ENCODE measurements around the gene ITM2C. TPM values are rescaled to one million over a fixed set of nuclear protein-coding genes. Genes with fewer than 3 reads are reported as not detected.

The ITM2C gene
- total and polyA plus RNA-seq, 2 of the 13 experiments (the other 11 are each of a cell fraction or from before 2014, with no cell fraction given): 70.5 to 270 TPM

DNA sequence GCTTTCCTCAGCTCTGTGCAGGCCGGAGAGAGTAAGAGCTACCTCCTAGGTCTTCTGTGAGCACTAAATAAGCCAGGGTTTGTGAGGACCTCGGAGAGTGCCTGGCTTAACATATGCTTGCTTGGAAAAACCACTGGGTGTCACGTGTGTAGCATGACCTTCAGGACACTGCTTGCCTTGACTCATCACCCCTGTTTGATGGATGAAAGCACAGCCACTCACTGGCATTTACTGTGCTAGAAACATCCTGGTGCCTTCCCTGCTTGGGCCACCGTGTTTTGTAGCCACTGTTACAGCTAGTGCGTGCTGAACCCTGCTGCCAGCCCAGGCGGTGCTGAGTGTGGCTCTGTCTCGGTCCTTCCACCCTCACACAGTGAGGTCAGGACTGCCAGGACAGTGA is 34.8 kb upstream of the ITM2C start:
- H3K79me2 ChIP-seq (ENCODE audit: insufficient read depth, low read length): no peaks in the 10 kb centered on the region
- no TSS peak for BruUV-seq (replicated peaks)
- ATAC-seq (peak; percentile 17), DNase-seq (ENCODE audit: low spot score) (no peak), FAIRE-seq (no peak)
- in situ Hi-C loops (cut with HindIII; ENCODE audit: extremely low pct_ligation_motif_present, low pct_unique_long_range_greater_than_20kb) (no loop called here), intact Hi-C loops (cut with micrococcal nuclease; ENCODE audit: unreplicated experiment) (no loop called here)
- 47% methylated on average over 6 of the region's 7 CpGs for WGBS (ENCODE audit: low lambda C conversion rate)
- H2AFZ ChIP-seq (ENCODE audit: low read length): no peak overlapping the region
- CTCF ChIA-PET (ENCODE audit: low intra/inter-chr PET ratio, low total read pairs): no interaction called here
- TF ChIP-seq GLMP (CRISPR knock-in tag; IDR thresholded peaks at IDR 0.05; ENCODE audit: borderline replicate concordance) (no peak), ZNF451 (CRISPR knock-in tag; IDR thresholded peaks at IDR 0.05) (no peak), BHLHE40 (IDR thresholded peaks at IDR 0.05; ENCODE audit: low read length) (peak; percentile 68), FOSL2 (CRISPR knock-in tag; IDR thresholded peaks at IDR 0.05) (peak; percentile 52), NFRKB (IDR thresholded peaks at IDR 0.05) (no peak), MBD4 (IDR thresholded peaks at IDR 0.05; ENCODE audit: borderline replicate concordance, low read length) (no peak), RAD51 (IDR thresholded peaks at IDR 0.05; ENCODE audit: borderline replicate concordance) (peak; percentile 31; the same call in 1 of the 2 replicates)
- TF ChIP-seq, protein P1, sequence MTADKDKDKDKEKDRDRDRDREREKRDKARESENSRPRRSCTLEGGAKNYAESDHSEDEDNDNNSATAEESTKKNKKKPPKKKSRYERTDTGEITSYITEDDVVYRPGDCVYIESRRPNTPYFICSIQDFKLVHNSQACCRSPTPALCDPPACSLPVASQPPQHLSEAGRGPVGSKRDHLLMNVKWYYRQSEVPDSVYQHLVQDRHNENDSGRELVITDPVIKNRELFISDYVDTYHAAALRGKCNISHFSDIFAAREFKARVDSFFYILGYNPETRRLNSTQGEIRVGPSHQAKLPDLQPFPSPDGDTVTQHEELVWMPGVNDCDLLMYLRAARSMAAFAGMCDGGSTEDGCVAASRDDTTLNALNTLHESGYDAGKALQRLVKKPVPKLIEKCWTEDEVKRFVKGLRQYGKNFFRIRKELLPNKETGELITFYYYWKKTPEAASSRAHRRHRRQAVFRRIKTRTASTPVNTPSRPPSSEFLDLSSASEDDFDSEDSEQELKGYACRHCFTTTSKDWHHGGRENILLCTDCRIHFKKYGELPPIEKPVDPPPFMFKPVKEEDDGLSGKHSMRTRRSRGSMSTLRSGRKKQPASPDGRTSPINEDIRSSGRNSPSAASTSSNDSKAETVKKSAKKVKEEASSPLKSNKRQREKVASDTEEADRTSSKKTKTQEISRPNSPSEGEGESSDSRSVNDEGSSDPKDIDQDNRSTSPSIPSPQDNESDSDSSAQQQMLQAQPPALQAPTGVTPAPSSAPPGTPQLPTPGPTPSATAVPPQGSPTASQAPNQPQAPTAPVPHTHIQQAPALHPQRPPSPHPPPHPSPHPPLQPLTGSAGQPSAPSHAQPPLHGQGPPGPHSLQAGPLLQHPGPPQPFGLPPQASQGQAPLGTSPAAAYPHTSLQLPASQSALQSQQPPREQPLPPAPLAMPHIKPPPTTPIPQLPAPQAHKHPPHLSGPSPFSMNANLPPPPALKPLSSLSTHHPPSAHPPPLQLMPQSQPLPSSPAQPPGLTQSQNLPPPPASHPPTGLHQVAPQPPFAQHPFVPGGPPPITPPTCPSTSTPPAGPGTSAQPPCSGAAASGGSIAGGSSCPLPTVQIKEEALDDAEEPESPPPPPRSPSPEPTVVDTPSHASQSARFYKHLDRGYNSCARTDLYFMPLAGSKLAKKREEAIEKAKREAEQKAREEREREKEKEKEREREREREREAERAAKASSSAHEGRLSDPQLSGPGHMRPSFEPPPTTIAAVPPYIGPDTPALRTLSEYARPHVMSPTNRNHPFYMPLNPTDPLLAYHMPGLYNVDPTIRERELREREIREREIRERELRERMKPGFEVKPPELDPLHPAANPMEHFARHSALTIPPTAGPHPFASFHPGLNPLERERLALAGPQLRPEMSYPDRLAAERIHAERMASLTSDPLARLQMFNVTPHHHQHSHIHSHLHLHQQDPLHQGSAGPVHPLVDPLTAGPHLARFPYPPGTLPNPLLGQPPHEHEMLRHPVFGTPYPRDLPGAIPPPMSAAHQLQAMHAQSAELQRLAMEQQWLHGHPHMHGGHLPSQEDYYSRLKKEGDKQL (CRISPR knock-in tag; IDR thresholded peaks at IDR 0.05; ENCODE audit: low read depth): no peak
- TF ChIP-seq, protein P2, sequence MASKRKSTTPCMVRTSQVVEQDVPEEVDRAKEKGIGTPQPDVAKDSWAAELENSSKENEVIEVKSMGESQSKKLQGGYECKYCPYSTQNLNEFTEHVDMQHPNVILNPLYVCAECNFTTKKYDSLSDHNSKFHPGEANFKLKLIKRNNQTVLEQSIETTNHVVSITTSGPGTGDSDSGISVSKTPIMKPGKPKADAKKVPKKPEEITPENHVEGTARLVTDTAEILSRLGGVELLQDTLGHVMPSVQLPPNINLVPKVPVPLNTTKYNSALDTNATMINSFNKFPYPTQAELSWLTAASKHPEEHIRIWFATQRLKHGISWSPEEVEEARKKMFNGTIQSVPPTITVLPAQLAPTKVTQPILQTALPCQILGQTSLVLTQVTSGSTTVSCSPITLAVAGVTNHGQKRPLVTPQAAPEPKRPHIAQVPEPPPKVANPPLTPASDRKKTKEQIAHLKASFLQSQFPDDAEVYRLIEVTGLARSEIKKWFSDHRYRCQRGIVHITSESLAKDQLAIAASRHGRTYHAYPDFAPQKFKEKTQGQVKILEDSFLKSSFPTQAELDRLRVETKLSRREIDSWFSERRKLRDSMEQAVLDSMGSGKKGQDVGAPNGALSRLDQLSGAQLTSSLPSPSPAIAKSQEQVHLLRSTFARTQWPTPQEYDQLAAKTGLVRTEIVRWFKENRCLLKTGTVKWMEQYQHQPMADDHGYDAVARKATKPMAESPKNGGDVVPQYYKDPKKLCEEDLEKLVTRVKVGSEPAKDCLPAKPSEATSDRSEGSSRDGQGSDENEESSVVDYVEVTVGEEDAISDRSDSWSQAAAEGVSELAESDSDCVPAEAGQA (IDR thresholded peaks at IDR 0.05; ENCODE audit: low read depth): no peak
- TF ChIP-seq, protein P2 (CRISPR knock-in tag; IDR thresholded peaks at IDR 0.05; ENCODE audit: borderline replicate concordance): no peak
- no peaks in the 10 kb centered on the region for H3K4me1 ChIP-seq (ENCODE audit: insufficient read depth, low read length)
- H4K20me1 ChIP-seq (ENCODE audit: insufficient read depth, low read length): no peaks in the 10 kb centered on the region
- H3K9me3 ChIP-seq (ENCODE audit: low read length): peaks cover 7% of the 10 kb centered on the region; the same call in 1 of the 2 replicates
- no peaks in the 10 kb centered on the region for H3K36me3 ChIP-seq (replicated peaks in 1 of 2; ENCODE audit: control insufficient read depth in 1 of 2, insufficient read depth in 2 of 2, low read length in 2 of 2)
- H3K27ac ChIP-seq (ENCODE audit: extremely low read length, insufficient read depth, low read length): no peak overlapping the region
- H3K9ac ChIP-seq (ENCODE audit: insufficient read depth, low read depth, low read length): no peak overlapping the region
- H3K4me3 ChIP-seq (replicated peaks in 1 of 3; ENCODE audit: insufficient read depth in 1 of 3, low read depth in 2 of 3, low read length in 3 of 3): no peak overlapping the region
- POLR2A ChIA-PET: no interaction called here
- peaks cover 2 to 48% of the 10 kb centered on the region in 2 experiments; a peak in 4 of 5 replicates for H3K27me3 ChIP-seq (ENCODE audit: control insufficient read depth in 1 of 2, insufficient read depth in 2 of 2, low read length in 2 of 2)
- no peak overlapping the region for H3K4me2 ChIP-seq (ENCODE audit: low read depth, low read length)
